DOHH2 (cell line): ENCODE results near the gene MGRN1.
"Not testable (repeated sequence)": the region's sequence is repeated elsewhere in the genome, so short reads cannot be mapped to it uniquely, and the experiment has no call there.

Source experiments
- H3F3A ChIP-seq: fragments of 200-600 bp; sonication (generic), shearing (Covaris generic); 2 replicates; pipeline ENCODE4 v1.6.0; 2016; ENCODE audit warnings: antibody characterized with exemption, mild to moderate bottlenecking; ENCODE audit not compliant: control insufficient read depth, insufficient read depth
- H3K27ac ChIP-seq: fragments of 200-600 bp; sonication (generic); 2 replicates; pipeline ENCODE4 v1.5.1; 2014; ENCODE audit warnings: low read depth, mild to moderate bottlenecking, low read length, moderate library complexity
- H3K27me3 ChIP-seq: fragments of 200-600 bp; sonication (generic); 2 replicates; pipeline ENCODE4 v1.6.1; 2014; ENCODE audit warnings: mild to moderate bottlenecking, low read length, mixed read lengths; ENCODE audit not compliant: control insufficient read depth
- H3K36me3 ChIP-seq: fragments of 200-600 bp; sonication (generic); 2 replicates; pipeline ENCODE4 v1.6.1; 2014; ENCODE audit warnings: mild to moderate bottlenecking, low read length, moderate library complexity, mixed read lengths; ENCODE audit not compliant: control insufficient read depth
- H3K4me1 ChIP-seq: fragments of 200-600 bp; sonication (generic); 2 replicates; pipeline ENCODE4 v1.6.1; 2014; ENCODE audit warnings: mild to moderate bottlenecking, low read length, mixed read lengths; ENCODE audit not compliant: control insufficient read depth
- H3K4me2 ChIP-seq: fragments of 200-600 bp; sonication (generic); 2 replicates; pipeline ENCODE4 v1.6.0; 2014; ENCODE audit warnings: mild to moderate bottlenecking, low read length, moderate library complexity
- H3K4me3 ChIP-seq: fragments of 200-600 bp; sonication (generic); 2 replicates; pipeline ENCODE4 v1.5.1; 2014; ENCODE audit warnings: mild to moderate bottlenecking, low read length, mixed read lengths
- H3K79me2 ChIP-seq: fragments of 200-600 bp; sonication (generic); 2 replicates; pipeline ENCODE4 v1.6.1; 2014; ENCODE audit warnings: mild to moderate bottlenecking, low read length, mixed read lengths; ENCODE audit not compliant: control insufficient read depth
- H3K9me2 ChIP-seq: fragments of 200-600 bp; sonication (generic); replicated peaks from 2 replicates; pipeline ENCODE4 v1.6.1; 2014; ENCODE audit warnings: mild to moderate bottlenecking, low read length, mixed read lengths; ENCODE audit not compliant: control insufficient read depth
- H3K9me3 ChIP-seq: fragments of 200-600 bp; sonication (generic); 2 replicates; pipeline ENCODE4 v1.6.1; 2014; ENCODE audit warnings: antibody characterized with exemption, low read length, mixed read lengths; ENCODE audit not compliant: control insufficient read depth, insufficient read depth
- H4K20me1 ChIP-seq: fragments of 200-600 bp; sonication (generic); 2 replicates; pipeline ENCODE4 v1.6.0; 2014; ENCODE audit warnings: low read depth, mild to moderate bottlenecking, antibody characterized with exemption, low read length, moderate library complexity; ENCODE audit not compliant: control insufficient read depth, insufficient read depth
- EZH2phosphoT487 ChIP-seq: fragments of 200-600 bp; sonication (generic); IDR thresholded peaks from 2 replicates; pipeline ENCODE4 v1.6.1; 2017; ENCODE audit warnings: borderline replicate concordance, mild to moderate bottlenecking, antibody characterized with exemption, low read length, moderate library complexity, mixed read lengths
- TF ChIP-seq, protein P1 (sequence below): fragments of 200-600 bp; sonication (generic); IDR thresholded peaks from one replicate; pipeline ENCODE4 v1.5.1; 2014; ENCODE audit warnings: antibody characterized with exemption, mild to moderate bottlenecking, low read depth, low read length; ENCODE audit not compliant: poor library complexity, severe bottlenecking

Gene MGRN1

DNA sequence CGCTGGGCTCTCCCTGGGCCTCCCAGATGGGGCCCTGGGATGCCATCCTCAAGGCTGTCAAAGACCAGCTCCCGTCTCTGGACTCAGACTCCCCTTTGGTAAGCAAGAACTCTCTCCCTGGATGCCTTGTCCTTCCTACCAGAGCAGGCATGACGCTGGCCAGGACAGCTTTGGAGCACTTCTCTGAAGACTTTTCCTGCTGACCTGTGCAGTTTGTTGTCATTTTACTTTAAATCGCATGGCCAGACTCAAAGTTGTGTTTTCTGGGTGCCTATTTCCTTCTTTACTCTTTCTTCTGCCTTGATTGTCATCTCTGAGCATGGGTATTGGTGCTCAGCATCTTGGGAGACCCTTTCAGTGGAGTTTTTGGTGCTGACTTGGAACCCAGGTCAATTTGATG is 111.9 kb downstream of the MGRN1 start:
- Histone ChIP-seq H3K79me2 (peaks cover 15% of the 10 kb centered on the region), H3F3A (no peaks in the 10 kb centered on the region), H3K9me2 (no peaks in the 10 kb centered on the region), H3K4me2 (no peak overlapping the region), H3K36me3 (no peaks in the 10 kb centered on the region), H4K20me1 (no peaks in the 10 kb centered on the region), H3K9me3 (no peaks in the 10 kb centered on the region), H3K27ac (no peak overlapping the region), H3K4me3 (no peak overlapping the region), H3K27me3 (no peaks in the 10 kb centered on the region), H3K4me1 (peaks cover 7% of the 10 kb centered on the region)
- TF ChIP-seq EZH2phosphoT487 = no peak
- TF ChIP-seq, protein P1, sequence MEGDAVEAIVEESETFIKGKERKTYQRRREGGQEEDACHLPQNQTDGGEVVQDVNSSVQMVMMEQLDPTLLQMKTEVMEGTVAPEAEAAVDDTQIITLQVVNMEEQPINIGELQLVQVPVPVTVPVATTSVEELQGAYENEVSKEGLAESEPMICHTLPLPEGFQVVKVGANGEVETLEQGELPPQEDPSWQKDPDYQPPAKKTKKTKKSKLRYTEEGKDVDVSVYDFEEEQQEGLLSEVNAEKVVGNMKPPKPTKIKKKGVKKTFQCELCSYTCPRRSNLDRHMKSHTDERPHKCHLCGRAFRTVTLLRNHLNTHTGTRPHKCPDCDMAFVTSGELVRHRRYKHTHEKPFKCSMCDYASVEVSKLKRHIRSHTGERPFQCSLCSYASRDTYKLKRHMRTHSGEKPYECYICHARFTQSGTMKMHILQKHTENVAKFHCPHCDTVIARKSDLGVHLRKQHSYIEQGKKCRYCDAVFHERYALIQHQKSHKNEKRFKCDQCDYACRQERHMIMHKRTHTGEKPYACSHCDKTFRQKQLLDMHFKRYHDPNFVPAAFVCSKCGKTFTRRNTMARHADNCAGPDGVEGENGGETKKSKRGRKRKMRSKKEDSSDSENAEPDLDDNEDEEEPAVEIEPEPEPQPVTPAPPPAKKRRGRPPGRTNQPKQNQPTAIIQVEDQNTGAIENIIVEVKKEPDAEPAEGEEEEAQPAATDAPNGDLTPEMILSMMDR = no peak

DNA sequence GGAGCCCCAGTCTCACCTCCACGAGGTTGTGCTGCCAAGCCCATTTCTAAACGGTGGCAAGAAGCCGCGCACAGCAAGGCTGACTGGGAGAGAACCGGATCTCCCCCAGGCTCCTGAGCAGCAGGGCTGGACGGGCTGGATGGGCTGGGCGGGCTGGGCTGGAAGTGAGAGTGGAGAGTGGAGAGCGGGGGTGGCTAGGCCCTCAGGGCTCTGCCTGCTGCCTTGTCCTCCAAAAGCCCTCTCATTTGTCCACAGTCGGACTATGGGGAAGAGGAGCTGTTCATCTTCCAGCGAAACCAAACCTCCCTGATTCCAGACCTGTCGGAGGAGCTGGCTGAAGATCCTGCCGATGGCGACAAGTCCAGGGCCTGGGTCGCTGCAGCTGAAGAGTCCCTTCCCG is 112.9 kb downstream of the MGRN1 start:
- Histone ChIP-seq H4K20me1 (no peaks in the 10 kb centered on the region), H3K4me3 (no peak overlapping the region), H3K9me3 (no peaks in the 10 kb centered on the region), H3K4me1 (peaks cover 7% of the 10 kb centered on the region), H3K4me2 (no peak overlapping the region), H3K36me3 (no peaks in the 10 kb centered on the region), H3K27me3 (no peaks in the 10 kb centered on the region), H3K79me2 (peaks cover 11% of the 10 kb centered on the region), H3K27ac (no peak overlapping the region), H3F3A (no peaks in the 10 kb centered on the region), H3K9me2 (no peaks in the 10 kb centered on the region)
- no peak for TF ChIP-seq EZH2phosphoT487
- TF ChIP-seq, protein P1 = no peak

DNA sequence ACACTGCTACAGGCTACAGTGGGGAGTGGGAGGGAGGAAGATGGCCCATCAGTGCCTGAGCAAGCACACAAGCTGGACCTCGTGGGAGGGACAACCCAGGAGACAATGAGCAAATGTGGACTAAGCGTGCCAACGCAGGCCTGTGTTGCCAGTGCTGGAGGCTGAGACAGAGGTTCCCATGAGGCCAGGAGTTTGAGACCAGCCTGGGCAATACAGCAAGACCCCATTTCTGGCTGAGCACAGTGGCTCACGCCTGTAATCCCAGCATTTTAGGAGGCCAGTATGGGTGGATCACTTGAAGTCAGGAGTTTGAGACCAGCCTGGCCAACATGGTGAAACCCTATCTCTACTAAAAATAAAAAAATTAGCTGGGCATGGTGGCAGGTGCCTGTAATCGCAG is 113.7 kb downstream of the MGRN1 start:
- H3K4me1 ChIP-seq = peaks cover 15% of the 10 kb centered on the region
- H3K4me3 ChIP-seq = not testable (repeated sequence)

More for the DNA sequence above, 113.7 kb downstream of the MGRN1 start:
- not testable (repeated sequence) for H3F3A ChIP-seq, H3K9me3 ChIP-seq, H3K36me3 ChIP-seq, H3K4me2 ChIP-seq, H4K20me1 ChIP-seq, H3K27me3 ChIP-seq, H3K27ac ChIP-seq, H3K9me2 ChIP-seq, H3K79me2 ChIP-seq
